ENCODE results near the gene NID1.

NID1 gene

GRCh38 chr1:235947989-235948388, 116.9 kb downstream of the NID1 start:
- Histone ChIP-seq H3K36me3 (ENCODE audit: control insufficient read depth, insufficient read depth, low read length) (no peaks in the 10 kb centered on the region), H3K9me3 (ENCODE audit: control insufficient read depth, insufficient read depth, low read length) (no peaks in the 10 kb centered on the region), H3K4me3 (ENCODE audit: low read length) (no peak overlapping the region), H3K27ac (ENCODE audit: low read length) (no peak overlapping the region), H3K4me1 (ENCODE audit: control insufficient read depth, insufficient read depth, low read length) (no peaks in the 10 kb centered on the region), H3K27me3 (ENCODE audit: control insufficient read depth, insufficient read depth, low read length) (no peaks in the 10 kb centered on the region)
- no peak for DNase-seq (ENCODE audit: low read depth, low spot score)
- no CpG with 5 or more reads among the region's 7 CpGs for WGBS (ENCODE audit: insufficient coverage, insufficient read length)

GRCh38 chr1:235946571-235946981, 118.3 kb downstream of the NID1 start:
- H3K9me3 ChIP-seq (ENCODE audit: control insufficient read depth, insufficient read depth, low read length) = no peaks in the 10 kb centered on the region
- no peaks in the 10 kb centered on the region for H3K27me3 ChIP-seq (ENCODE audit: control insufficient read depth, insufficient read depth, low read length)
- WGBS (ENCODE audit: insufficient coverage, insufficient read length) = no CpG with 5 or more reads among the region's 5 CpGs
- no peaks in the 10 kb centered on the region for H3K4me1 ChIP-seq (ENCODE audit: control insufficient read depth, insufficient read depth, low read length)
- H3K36me3 ChIP-seq (ENCODE audit: control insufficient read depth, insufficient read depth, low read length) = no peaks in the 10 kb centered on the region
- no peak overlapping the region for H3K27ac ChIP-seq (ENCODE audit: low read length)
- no peak for DNase-seq (ENCODE audit: low read depth, low spot score)
- H3K4me3 ChIP-seq (ENCODE audit: low read length) = no peak overlapping the region

GRCh38 chr1:235945775-235946570, 118.9 kb downstream of the NID1 start:
- no peaks in the 10 kb centered on the region for H3K36me3 ChIP-seq (ENCODE audit: control insufficient read depth, insufficient read depth, low read length)
- no CpG with 5 or more reads among the region's 15 CpGs for WGBS (ENCODE audit: insufficient coverage, insufficient read length)
- H3K27me3 ChIP-seq (ENCODE audit: control insufficient read depth, insufficient read depth, low read length) = no peaks in the 10 kb centered on the region
- H3K27ac ChIP-seq (ENCODE audit: low read length) = no peak overlapping the region
- H3K4me1 ChIP-seq (ENCODE audit: control insufficient read depth, insufficient read depth, low read length) = no peaks in the 10 kb centered on the region
- DNase-seq (ENCODE audit: low read depth, low spot score) = no peak
- no peaks in the 10 kb centered on the region for H3K9me3 ChIP-seq (ENCODE audit: control insufficient read depth, insufficient read depth, low read length)
- no peak overlapping the region for H3K4me3 ChIP-seq (ENCODE audit: low read length)

- no peak for DNase-seq (ENCODE audit: low read depth, low spot score)
- WGBS (ENCODE audit: insufficient coverage, insufficient read length) = no CpG with 5 or more reads among the region's 9 CpGs
- Histone ChIP-seq H3K4me3 (ENCODE audit: low read length) (no peak overlapping the region), H3K4me1 (ENCODE audit: control insufficient read depth, insufficient read depth, low read length) (no peaks in the 10 kb centered on the region), H3K9me3 (ENCODE audit: control insufficient read depth, insufficient read depth, low read length) (no peaks in the 10 kb centered on the region), H3K27ac (ENCODE audit: low read length) (no peak overlapping the region), H3K27me3 (ENCODE audit: control insufficient read depth, insufficient read depth, low read length) (no peaks in the 10 kb centered on the region), H3K36me3 (ENCODE audit: control insufficient read depth, insufficient read depth, low read length) (no peaks in the 10 kb centered on the region)
Observed at GRCh38 chr1:235943581-235944114, 121.2 kb downstream of the NID1 start.

GRCh38 chr1:235942979-235943575, 121.8 kb downstream of the NID1 start:
- no peaks in the 10 kb centered on the region for H3K36me3 ChIP-seq (ENCODE audit: control insufficient read depth, insufficient read depth, low read length)
- H3K9me3 ChIP-seq (ENCODE audit: control insufficient read depth, insufficient read depth, low read length) = no peaks in the 10 kb centered on the region
- no peak for DNase-seq (ENCODE audit: low read depth, low spot score)
- no peaks in the 10 kb centered on the region for H3K27me3 ChIP-seq (ENCODE audit: control insufficient read depth, insufficient read depth, low read length)
- no peak overlapping the region for H3K27ac ChIP-seq (ENCODE audit: low read length)
- no peaks in the 10 kb centered on the region for H3K4me1 ChIP-seq (ENCODE audit: control insufficient read depth, insufficient read depth, low read length)
- no peak overlapping the region for H3K4me3 ChIP-seq (ENCODE audit: low read length)
- WGBS (ENCODE audit: insufficient coverage, insufficient read length) = no CpG with 5 or more reads among the region's 6 CpGs

- no peaks in the 10 kb centered on the region for H3K4me1 ChIP-seq (ENCODE audit: control insufficient read depth, insufficient read depth, low read length)
- WGBS (ENCODE audit: insufficient coverage, insufficient read length) = no CpG with 5 or more reads among the region's 6 CpGs
Observed at GRCh38 chr1:235942625-235942934, 122.3 kb downstream of the NID1 start.

GRCh38 chr1:235941876-235942624, 122.8 kb downstream of the NID1 start:
- Histone ChIP-seq H3K4me1 (ENCODE audit: control insufficient read depth, insufficient read depth, low read length) (no peaks in the 10 kb centered on the region), H3K27ac (ENCODE audit: low read length) (no peak overlapping the region), H3K27me3 (ENCODE audit: control insufficient read depth, insufficient read depth, low read length) (no peaks in the 10 kb centered on the region), H3K9me3 (ENCODE audit: control insufficient read depth, insufficient read depth, low read length) (no peaks in the 10 kb centered on the region), H3K36me3 (ENCODE audit: control insufficient read depth, insufficient read depth, low read length) (no peaks in the 10 kb centered on the region), H3K4me3 (ENCODE audit: low read length) (no peak overlapping the region)
- DNase-seq (ENCODE audit: low read depth, low spot score) = no peak
- WGBS (ENCODE audit: insufficient coverage, insufficient read length) = no CpG with 5 or more reads among the region's 12 CpGs

More at GRCh38 chr1:235942625-235942934, 122.3 kb downstream of the NID1 start:
- Histone ChIP-seq H3K36me3 (ENCODE audit: control insufficient read depth, insufficient read depth, low read length) (no peaks in the 10 kb centered on the region), H3K27me3 (ENCODE audit: control insufficient read depth, insufficient read depth, low read length) (no peaks in the 10 kb centered on the region), H3K27ac (ENCODE audit: low read length) (no peak overlapping the region), H3K9me3 (ENCODE audit: control insufficient read depth, insufficient read depth, low read length) (no peaks in the 10 kb centered on the region), H3K4me3 (ENCODE audit: low read length) (no peak overlapping the region)
- no peak for DNase-seq (ENCODE audit: low read depth, low spot score)

GRCh38 chr1:235940285-235940684, 124.6 kb downstream of the NID1 start:
- no peaks in the 10 kb centered on the region for H3K4me1 ChIP-seq (ENCODE audit: control insufficient read depth, insufficient read depth, low read length)
- no peak for DNase-seq (ENCODE audit: low read depth, low spot score)
- no peaks in the 10 kb centered on the region for H3K36me3 ChIP-seq (ENCODE audit: control insufficient read depth, insufficient read depth, low read length)
- H3K27ac ChIP-seq (ENCODE audit: low read length) = no peak overlapping the region
- H3K4me3 ChIP-seq (ENCODE audit: low read length) = no peak overlapping the region
- no CpG with 5 or more reads among the region's 6 CpGs for WGBS (ENCODE audit: insufficient coverage, insufficient read length)
- no peaks in the 10 kb centered on the region for H3K27me3 ChIP-seq (ENCODE audit: control insufficient read depth, insufficient read depth, low read length)
- no peaks in the 10 kb centered on the region for H3K9me3 ChIP-seq (ENCODE audit: control insufficient read depth, insufficient read depth, low read length)

GRCh38 chr1:235939480-235939775, 125.5 kb downstream of the NID1 start:
- no peak for DNase-seq (ENCODE audit: low read depth, low spot score)
- no peaks in the 10 kb centered on the region for H3K4me1 ChIP-seq (ENCODE audit: control insufficient read depth, insufficient read depth, low read length)
- no peaks in the 10 kb centered on the region for H3K9me3 ChIP-seq (ENCODE audit: control insufficient read depth, insufficient read depth, low read length)
- WGBS (ENCODE audit: insufficient coverage, insufficient read length) = no CpG with 5 or more reads among the region's 1 CpG
- no peaks in the 10 kb centered on the region for H3K36me3 ChIP-seq (ENCODE audit: control insufficient read depth, insufficient read depth, low read length)
- no peak overlapping the region for H3K27ac ChIP-seq (ENCODE audit: low read length)
- H3K27me3 ChIP-seq (ENCODE audit: control insufficient read depth, insufficient read depth, low read length) = no peaks in the 10 kb centered on the region
- no peak overlapping the region for H3K4me3 ChIP-seq (ENCODE audit: low read length)

GRCh38 chr1:235938709-235939479, 126.0 kb downstream of the NID1 start:
- DNase-seq (ENCODE audit: low read depth, low spot score) = no peak
- Histone ChIP-seq H3K4me3 (ENCODE audit: low read length) (no peak overlapping the region), H3K4me1 (ENCODE audit: control insufficient read depth, insufficient read depth, low read length) (no peaks in the 10 kb centered on the region), H3K27ac (ENCODE audit: low read length) (no peak overlapping the region), H3K9me3 (ENCODE audit: control insufficient read depth, insufficient read depth, low read length) (no peaks in the 10 kb centered on the region), H3K36me3 (ENCODE audit: control insufficient read depth, insufficient read depth, low read length) (no peaks in the 10 kb centered on the region), H3K27me3 (ENCODE audit: control insufficient read depth, insufficient read depth, low read length) (no peaks in the 10 kb centered on the region)
- no CpG with 5 or more reads among the region's 7 CpGs for WGBS (ENCODE audit: insufficient coverage, insufficient read length)

Data from iPS DF 6.9 (cell line).